ENCODE measurements around the gene SCGB1D1. TPM values are rescaled to one million over a fixed set of nuclear protein-coding genes. Genes with fewer than 3 reads are reported as not detected.
"Not testable (repeated sequence)": the region's sequence is repeated elsewhere in the genome, so short reads cannot be mapped to it uniquely, and the experiment has no call there.

SCGB1D1 gene
- total and polyA plus RNA-seq, 5 donors: not detected

GRCh38 chr11:62169935-62170334 is 20.1 kb upstream of the SCGB1D1 start:
- 84% methylated on average over 1 of the region's 1 CpG for whole genome bisulfite sequencing
- ATAC-seq (peak in 1 of 2 donors; percentile 25), DNase-seq (no peak)
- no peaks in the 10 kb centered on the region for H3K27me3 ChIP-seq (ENCODE audit: control insufficient read depth, insufficient read depth)
- no peak overlapping the region for H3K27ac ChIP-seq (ENCODE audit: low read length)
- no peak overlapping the region for H3K4me3 ChIP-seq (ENCODE audit: low read length)
- H3K4me1 ChIP-seq (ENCODE audit: control insufficient read depth, insufficient read depth, low read length): no peaks in the 10 kb centered on the region
- intact Hi-C loops (cut with DNase I): loop anchor here in 3 of 4 donors (5.0 to 10.0 kb wide), 2 partner anchors 137 to 145 kb away; no protein-coding TSS in a partner anchor
- H3K9me3 ChIP-seq (ENCODE audit: control insufficient read depth, low read length): no peaks in the 10 kb centered on the region

GRCh38 chr11:62171261-62171723 is 18.7 kb upstream of the SCGB1D1 start:
- peak; percentile 73 to 83 for ATAC-seq
- H3K4me3 ChIP-seq (ENCODE audit: low read length): no peak overlapping the region
- no peaks in the 10 kb centered on the region for H3K4me1 ChIP-seq (ENCODE audit: control insufficient read depth, insufficient read depth, low read length)
- peak; percentile 65 to 87 (median 74) for DNase-seq
- no peaks in the 10 kb centered on the region for H3K27me3 ChIP-seq (ENCODE audit: control insufficient read depth, insufficient read depth)
- H3K27ac ChIP-seq (ENCODE audit: low read length): no peak overlapping the region
- WGBS: 3% methylated on average over 14 of the region's 14 CpGs
- H3K9me3 ChIP-seq (ENCODE audit: control insufficient read depth, low read length): no peaks in the 10 kb centered on the region
- intact Hi-C loops (cut with DNase I): loop anchor here in 3 of 4 donors (5.0 to 10.0 kb wide), 2 partner anchors 136 to 144 kb away; no protein-coding TSS in a partner anchor

GRCh38 chr11:62172294-62172693 is 17.7 kb upstream of the SCGB1D1 start:
- Histone ChIP-seq H3K4me1 (ENCODE audit: control insufficient read depth, insufficient read depth, low read length) (no peaks in the 10 kb centered on the region), H3K27ac (ENCODE audit: low read length) (no peak overlapping the region), H3K27me3 (ENCODE audit: control insufficient read depth, insufficient read depth) (no peaks in the 10 kb centered on the region), H3K9me3 (ENCODE audit: control insufficient read depth, low read length) (no peaks in the 10 kb centered on the region), H3K4me3 (ENCODE audit: low read length) (no peak overlapping the region)
- no peak for ATAC-seq
- WGBS: 58% methylated on average over 7 of the region's 7 CpGs
- DNase-seq: no peak
- intact Hi-C loops (cut with DNase I): loop anchor here in 3 of 4 donors (5.0 to 10.0 kb wide), 2 partner anchors 135 to 143 kb away; no protein-coding TSS in a partner anchor

- no peaks in the 10 kb centered on the region for H3K27me3 ChIP-seq (ENCODE audit: control insufficient read depth, insufficient read depth)
- H3K27ac ChIP-seq (ENCODE audit: low read length): no peak overlapping the region
- no peak for ATAC-seq
- intact Hi-C loops (cut with DNase I): loop anchor here in 2 of 4 donors (10.0 kb wide), 1 partner anchor 138 kb away; no protein-coding TSS in a partner anchor
- no peak for DNase-seq
- H3K9me3 ChIP-seq (ENCODE audit: control insufficient read depth, low read length): no peaks in the 10 kb centered on the region
- H3K4me3 ChIP-seq (ENCODE audit: low read length): no peak overlapping the region
- WGBS: 79% methylated on average over 3 of the region's 3 CpGs
- H3K4me1 ChIP-seq (ENCODE audit: control insufficient read depth, insufficient read depth, low read length): no peaks in the 10 kb centered on the region
These were observed 13.2 kb upstream of the SCGB1D1 start for GRCh38 chr11:62176766-62177165.

- 85% methylated on average over 5 of the region's 5 CpGs for WGBS
- H3K9me3 ChIP-seq (ENCODE audit: control insufficient read depth, low read length): no peaks in the 10 kb centered on the region
- no peak for DNase-seq
- intact Hi-C loops (cut with DNase I): loop anchor here in 2 of 4 donors (10.0 kb wide), 1 partner anchor 135 kb away; no protein-coding TSS in a partner anchor
- no peak overlapping the region for H3K4me3 ChIP-seq (ENCODE audit: low read length)
- no peaks in the 10 kb centered on the region for H3K4me1 ChIP-seq (ENCODE audit: control insufficient read depth, insufficient read depth, low read length)
- no peak for ATAC-seq
- H3K27ac ChIP-seq (ENCODE audit: low read length): no peak overlapping the region
- H3K27me3 ChIP-seq (ENCODE audit: control insufficient read depth, insufficient read depth): no peaks in the 10 kb centered on the region
These were observed 10.0 kb upstream of the SCGB1D1 start for GRCh38 chr11:62179995-62180394.

- DNase-seq (no peak), ATAC-seq (no peak)
- no peak overlapping the region for H3K4me3 ChIP-seq (ENCODE audit: low read length)
- no peak overlapping the region for H3K27ac ChIP-seq (ENCODE audit: low read length)
- no peaks in the 10 kb centered on the region for H3K4me1 ChIP-seq (ENCODE audit: control insufficient read depth, insufficient read depth, low read length)
- no peaks in the 10 kb centered on the region for H3K27me3 ChIP-seq (ENCODE audit: control insufficient read depth, insufficient read depth)
- 91% methylated on average over 2 of the region's 2 CpGs for WGBS
- intact Hi-C loops (cut with DNase I): no loop called here
- H3K9me3 ChIP-seq (ENCODE audit: control insufficient read depth, low read length): no peaks in the 10 kb centered on the region
These were observed 8.9 kb upstream of the SCGB1D1 start for GRCh38 chr11:62181097-62181496.

- H3K9me3 ChIP-seq (ENCODE audit: control insufficient read depth, low read length): no peaks in the 10 kb centered on the region
- no peaks in the 10 kb centered on the region for H3K27me3 ChIP-seq (ENCODE audit: control insufficient read depth, insufficient read depth)
- WGBS: 79% methylated on average over 8 of the region's 8 CpGs
- no peaks in the 10 kb centered on the region for H3K4me1 ChIP-seq (ENCODE audit: control insufficient read depth, insufficient read depth, low read length)
- DNase-seq (no peak), ATAC-seq (no peak)
- H3K4me3 ChIP-seq (ENCODE audit: low read length): no peak overlapping the region
- H3K27ac ChIP-seq (ENCODE audit: low read length): no peak overlapping the region
- intact Hi-C loops (cut with DNase I): no loop called here
These were observed 7.7 kb upstream of the SCGB1D1 start for GRCh38 chr11:62182147-62182891.

GRCh38 chr11:62186195-62186594 is 3.8 kb upstream of the SCGB1D1 start:
- no peak overlapping the region for H3K4me3 ChIP-seq (ENCODE audit: low read length)
- WGBS: 49% methylated on average over 2 of the region's 2 CpGs
- H3K9me3 ChIP-seq (ENCODE audit: control insufficient read depth, low read length): no peaks in the 10 kb centered on the region
- H3K27ac ChIP-seq (ENCODE audit: low read length): no peak overlapping the region
- ATAC-seq: peak in 1 of 2 donors; percentile 47
- intact Hi-C loops (cut with DNase I): no loop called here
- H3K4me1 ChIP-seq (ENCODE audit: control insufficient read depth, insufficient read depth, low read length): no peaks in the 10 kb centered on the region
- no peaks in the 10 kb centered on the region for H3K27me3 ChIP-seq (ENCODE audit: control insufficient read depth, insufficient read depth)
- no peak for DNase-seq

GRCh38 chr11:62193952-62194351 is 3.9 kb downstream of the SCGB1D1 start:
- Histone ChIP-seq H3K4me1 (ENCODE audit: control insufficient read depth, insufficient read depth, low read length) (no peaks in the 10 kb centered on the region), H3K9me3 (ENCODE audit: control insufficient read depth, low read length) (no peaks in the 10 kb centered on the region), H3K27ac (ENCODE audit: low read length) (no peak overlapping the region), H3K4me3 (ENCODE audit: low read length) (no peak overlapping the region), H3K27me3 (ENCODE audit: control insufficient read depth, insufficient read depth) (peaks cover 2% of the 10 kb centered on the region)
- intact Hi-C loops (cut with DNase I): no loop called here
- 65% methylated on average over 4 of the region's 4 CpGs for WGBS
- ATAC-seq (no peak), DNase-seq (no peak)

GRCh38 chr11:62195010-62195409 is 5.0 kb downstream of the SCGB1D1 start:
- H3K4me1 ChIP-seq (ENCODE audit: control insufficient read depth, insufficient read depth, low read length); H3K9me3 ChIP-seq (ENCODE audit: control insufficient read depth, low read length); H3K27ac ChIP-seq (ENCODE audit: low read length); ATAC-seq; DNase-seq; H3K27me3 ChIP-seq (ENCODE audit: control insufficient read depth, insufficient read depth); intact Hi-C loops (cut with DNase I); H3K4me3 ChIP-seq (ENCODE audit: low read length): not testable (repeated sequence)
- WGBS: 15% methylated on average over 5 of the region's 9 CpGs

GRCh38 chr11:62195945-62196344 is 5.9 kb downstream of the SCGB1D1 start:
- ATAC-seq: no peak
- H3K27me3 ChIP-seq (ENCODE audit: control insufficient read depth, insufficient read depth): peaks cover 2% of the 10 kb centered on the region
- no peak overlapping the region for H3K4me3 ChIP-seq (ENCODE audit: low read length)
- intact Hi-C loops (cut with DNase I): no loop called here
- H3K9me3 ChIP-seq (ENCODE audit: control insufficient read depth, low read length): no peaks in the 10 kb centered on the region
- H3K4me1 ChIP-seq (ENCODE audit: control insufficient read depth, insufficient read depth, low read length): no peaks in the 10 kb centered on the region
- no peak for DNase-seq
- WGBS: 65% methylated on average over 7 of the region's 7 CpGs
- H3K27ac ChIP-seq (ENCODE audit: low read length): no peak overlapping the region

Measured in right cardiac atrium (tissue), 5 donors.